GM23338 (cell line): ENCODE data around the gene ZNF346. TPM values are rescaled to one million over a fixed set of nuclear protein-coding genes. Genes with fewer than 3 reads are reported as not detected.

Experiments used
- ATAC-seq: fragments of 200-7000 bp; cut with Tn5 transposase; 3 replicates; pipeline ENCODE4 v1.9.1; 2020
- DNase-seq: peaks from one replicate; pipeline ENCODE4 v3.0.0-alpha.2; 2015; ENCODE audit warnings: low spot score
- H2AFZ ChIP-seq: fragments of 200-600 bp; sonication (generic); 2 replicates; pipeline ENCODE4 v1.8.0; 2016; ENCODE audit warnings: antibody characterized with exemption, mild to moderate bottlenecking, moderate library complexity
- H3F3A ChIP-seq: fragments of 200-600 bp; sonication (generic); replicated peaks from 2 replicates; pipeline ENCODE4 v1.8.0; 2017; ENCODE audit warnings: antibody characterized with exemption, mixed run types, low read depth
- H3K27ac ChIP-seq: fragments of 200-600 bp; sonication (generic); 2 replicates; pipeline ENCODE4 v1.6.1; 2016; ENCODE audit warnings: low read depth
- H3K27me3 ChIP-seq: fragments of 200-600 bp; sonication (generic); 2 replicates; pipeline ENCODE4 v1.8.0; 2016; ENCODE audit warnings: mild to moderate bottlenecking, mixed run types, moderate library complexity; ENCODE audit not compliant: insufficient read depth
- H3K36me3 ChIP-seq: fragments of 200-600 bp; sonication (generic); 2 replicates; pipeline ENCODE4 v1.8.0; 2016; ENCODE audit warnings: mild to moderate bottlenecking; ENCODE audit not compliant: insufficient read depth
- H3K4me1 ChIP-seq: fragments of 200-600 bp; sonication (generic); 2 replicates; pipeline ENCODE4 v1.8.0; 2016; ENCODE audit warnings: mild to moderate bottlenecking, moderate library complexity; ENCODE audit not compliant: insufficient read depth
- H3K4me2 ChIP-seq: fragments of 200-600 bp; sonication (generic); 2 replicates; pipeline ENCODE4 v1.7.1; 2017; ENCODE audit warnings: mixed run types
- H3K4me3 ChIP-seq: fragments of 200-600 bp; sonication (generic); 2 replicates; pipeline ENCODE4 v1.6.1; 2016; ENCODE audit warnings: mixed run types
- H3K79me2 ChIP-seq: fragments of 200-600 bp; sonication (generic); replicated peaks from 2 replicates; pipeline ENCODE4 v1.8.0; 2017; ENCODE audit warnings: mild to moderate bottlenecking; ENCODE audit not compliant: insufficient read depth
- H3K9me2 ChIP-seq: fragments of 200-600 bp; sonication (generic); 2 replicates; pipeline ENCODE4 v1.8.0; 2017; ENCODE audit not compliant: insufficient read depth
- H4K20me1 ChIP-seq: fragments of 200-600 bp; sonication (generic); replicated peaks from 2 replicates; pipeline ENCODE4 v1.8.0; 2017; ENCODE audit warnings: mild to moderate bottlenecking; ENCODE audit not compliant: insufficient read depth
- H3K27ac Mint-ChIP-seq: 2 replicates; pipeline ENCODE4 v1.8.0; 2020; ENCODE audit warnings: inconsistent platforms, mild to moderate bottlenecking, moderate library complexity, mixed read lengths
- H3K27me3 Mint-ChIP-seq: 3 replicates; pipeline ENCODE4 v1.8.0; 2022; ENCODE audit warnings: low read depth, mild to moderate bottlenecking, moderate library complexity, mixed read lengths, inconsistent platforms; ENCODE audit not compliant: insufficient read depth, poor library complexity
- H3K36me3 Mint-ChIP-seq: 3 replicates; pipeline ENCODE4 v1.8.0; 2021; ENCODE audit warnings: low read depth, mild to moderate bottlenecking, inconsistent platforms, moderate library complexity, mixed read lengths
- H3K4me1 Mint-ChIP-seq: 3 replicates; pipeline ENCODE4 v1.8.0; 2020; ENCODE audit warnings: mild to moderate bottlenecking, inconsistent platforms, mixed read lengths
- H3K4me3 Mint-ChIP-seq: 3 replicates; pipeline ENCODE4 v1.8.0; 2021; ENCODE audit warnings: moderate library complexity, mild to moderate bottlenecking, inconsistent platforms, mixed read lengths
- H3K9me3 Mint-ChIP-seq: 3 replicates; pipeline ENCODE4 v1.8.0; 2020; ENCODE audit warnings: moderate library complexity, mild to moderate bottlenecking, inconsistent platforms, mixed read lengths
- CREB1 ChIP-seq: fragments of 250-450 bp; sonication (Bioruptor Pico); IDR thresholded peaks from 2 replicates; pipeline ENCODE4 v1.5.0; 2020; ENCODE audit warnings: low read depth, mild to moderate bottlenecking, moderate library complexity
- EZH2 ChIP-seq: fragments of 200-600 bp; sonication (generic); IDR thresholded peaks from one replicate; pipeline ENCODE4 v1.8.0; 2017; ENCODE audit warnings: antibody characterized with exemption, mild to moderate bottlenecking, low read depth; ENCODE audit not compliant: unreplicated experiment
- EZH2phosphoT487 ChIP-seq: fragments of 200-600 bp; sonication (generic); IDR thresholded peaks from one replicate; pipeline ENCODE4 v1.8.1; 2018; ENCODE audit warnings: antibody characterized with exemption; ENCODE audit not compliant: unreplicated experiment
- JUNB ChIP-seq: IDR thresholded peaks from one replicate; pipeline ENCODE4 v1.6.1; 2016; ENCODE audit warnings: antibody characterized with exemption; ENCODE audit not compliant: unreplicated experiment
- NANOG ChIP-seq: IDR thresholded peaks from 2 replicates; pipeline ENCODE4 v1.6.1; 2016; ENCODE audit warnings: antibody characterized with exemption, borderline replicate concordance
- POLR2AphosphoS5 ChIP-seq: IDR thresholded peaks from 2 replicates; pipeline ENCODE4 v1.6.1; 2016; ENCODE audit warnings: antibody characterized with exemption, low read depth
- STAT1 ChIP-seq: IDR thresholded peaks from one replicate; pipeline ENCODE4 v1.6.1; 2016; ENCODE audit warnings: antibody characterized with exemption; ENCODE audit not compliant: unreplicated experiment
- ZNF114 ChIP-seq: fragments of 250-450 bp; sonication (Bioruptor Pico); IDR thresholded peaks from 2 replicates; pipeline ENCODE4 v1.5.0; 2020; ENCODE audit warnings: mild to moderate bottlenecking, moderate library complexity
- ZNF331 ChIP-seq: fragments of 250-450 bp; sonication (Bioruptor Pico); IDR thresholded peaks from 2 replicates; pipeline ENCODE4 v1.5.0; 2020; ENCODE audit warnings: low read depth, mild to moderate bottlenecking, moderate library complexity
- polyA plus RNA-seq: library from polyadenylated mRNA; unstranded; fragments of >200 nt; fragmentation: Nextera tagmentation; extraction: Ambion mirVana; gene quantifications from 2 replicates; pipeline ENCODE4 v1.2.1, GENCODE V29; 2016
- total RNA-seq: library from RNA; depleted of rRNA; stranded (reverse); fragments of >200 nt; shearing (Covaris generic); gene quantifications from 2 replicates; pipeline ENCODE4 v1.2.3, GENCODE V29; 2014
- TF ChIP-seq, protein P1 (sequence below): IDR thresholded peaks from 2 replicates; pipeline ENCODE4 v1.6.1; 2016; ENCODE audit warnings: antibody characterized with exemption
- TF ChIP-seq, protein P2 (sequence below), 2 experiments: fragments of 200-600 bp in 1 of 2; sonication (generic) in 1 of 2; conservative IDR thresholded peaks; 2 replicates each; pipeline versions ENCODE4 v1.5.1 to v1.6.1; 2016 to 2017; ENCODE audit warnings: antibody characterized with exemption in 2 of 2, low read depth in 2 of 2, mild to moderate bottlenecking in 2 of 2, moderate library complexity in 1 of 2
- TF ChIP-seq, protein P3 (sequence below): IDR thresholded peaks from one replicate; pipeline ENCODE4 v1.6.1; 2018; ENCODE audit warnings: antibody characterized with exemption; ENCODE audit not compliant: unreplicated experiment
- TF ChIP-seq, protein P4 (sequence below): fragments of 250-450 bp; sonication (Bioruptor Pico); IDR thresholded peaks from 2 replicates; pipeline ENCODE4 v1.5.0; 2020; ENCODE audit warnings: mild to moderate bottlenecking, moderate library complexity

Gene ZNF346
- total and polyA plus RNA-seq, 2 experiments from 2014 or later: 11.0 to 27.2 TPM

DNA sequence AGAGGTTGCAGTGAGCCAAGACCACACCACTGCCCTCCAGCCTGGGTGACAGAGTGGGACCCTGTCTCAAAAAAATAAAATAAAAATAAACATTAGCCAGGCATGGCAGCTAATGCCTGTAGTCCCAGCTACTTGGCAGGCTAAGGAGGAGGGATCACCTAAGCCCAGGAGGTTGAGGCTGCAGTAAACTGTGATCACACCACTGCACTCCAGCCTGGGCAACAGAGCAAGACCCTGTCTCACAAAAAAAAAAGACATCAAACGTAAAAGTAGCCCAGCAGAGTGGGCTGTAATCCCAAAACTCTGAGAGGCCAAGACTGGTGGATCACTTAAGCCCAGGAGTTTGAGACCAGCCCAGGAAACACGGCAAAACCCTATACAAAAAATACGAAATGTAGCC, 34.9 kb upstream of the ZNF346 start:
- no peak for DNase-seq
- Histone ChIP-seq H3K4me3 (no peak overlapping the region), H4K20me1 (peaks cover 20% of the 10 kb centered on the region), H3K9me2 (no peaks in the 10 kb centered on the region), H3K4me1 (no peaks in the 10 kb centered on the region), H3K79me2 (peaks cover 82% of the 10 kb centered on the region), H3F3A (no peaks in the 10 kb centered on the region), H2AFZ (no peak overlapping the region), H3K27ac (no peak overlapping the region; the same call in 1 of the 2 replicates), H3K4me2 (no peak overlapping the region), H3K36me3 (0 out of 2 replicates have a peak, but pooled peaks cover 9% of the 10 kb centered on the region), H3K27me3 (no peaks in the 10 kb centered on the region)
- ATAC-seq: no peak
- TF ChIP-seq EZH2 (no peak), POLR2AphosphoS5 (no peak), STAT1 (no peak), ZNF114 (no peak), ZNF331 (CRISPR knock-in tag) (no peak), JUNB (no peak), CREB1 (CRISPR knock-in tag) (no peak), NANOG (no peak), EZH2phosphoT487 (no peak)
- TF ChIP-seq, protein P1, sequence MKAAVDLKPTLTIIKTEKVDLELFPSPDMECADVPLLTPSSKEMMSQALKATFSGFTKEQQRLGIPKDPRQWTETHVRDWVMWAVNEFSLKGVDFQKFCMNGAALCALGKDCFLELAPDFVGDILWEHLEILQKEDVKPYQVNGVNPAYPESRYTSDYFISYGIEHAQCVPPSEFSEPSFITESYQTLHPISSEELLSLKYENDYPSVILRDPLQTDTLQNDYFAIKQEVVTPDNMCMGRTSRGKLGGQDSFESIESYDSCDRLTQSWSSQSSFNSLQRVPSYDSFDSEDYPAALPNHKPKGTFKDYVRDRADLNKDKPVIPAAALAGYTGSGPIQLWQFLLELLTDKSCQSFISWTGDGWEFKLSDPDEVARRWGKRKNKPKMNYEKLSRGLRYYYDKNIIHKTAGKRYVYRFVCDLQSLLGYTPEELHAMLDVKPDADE: no peak
- TF ChIP-seq, protein P2, sequence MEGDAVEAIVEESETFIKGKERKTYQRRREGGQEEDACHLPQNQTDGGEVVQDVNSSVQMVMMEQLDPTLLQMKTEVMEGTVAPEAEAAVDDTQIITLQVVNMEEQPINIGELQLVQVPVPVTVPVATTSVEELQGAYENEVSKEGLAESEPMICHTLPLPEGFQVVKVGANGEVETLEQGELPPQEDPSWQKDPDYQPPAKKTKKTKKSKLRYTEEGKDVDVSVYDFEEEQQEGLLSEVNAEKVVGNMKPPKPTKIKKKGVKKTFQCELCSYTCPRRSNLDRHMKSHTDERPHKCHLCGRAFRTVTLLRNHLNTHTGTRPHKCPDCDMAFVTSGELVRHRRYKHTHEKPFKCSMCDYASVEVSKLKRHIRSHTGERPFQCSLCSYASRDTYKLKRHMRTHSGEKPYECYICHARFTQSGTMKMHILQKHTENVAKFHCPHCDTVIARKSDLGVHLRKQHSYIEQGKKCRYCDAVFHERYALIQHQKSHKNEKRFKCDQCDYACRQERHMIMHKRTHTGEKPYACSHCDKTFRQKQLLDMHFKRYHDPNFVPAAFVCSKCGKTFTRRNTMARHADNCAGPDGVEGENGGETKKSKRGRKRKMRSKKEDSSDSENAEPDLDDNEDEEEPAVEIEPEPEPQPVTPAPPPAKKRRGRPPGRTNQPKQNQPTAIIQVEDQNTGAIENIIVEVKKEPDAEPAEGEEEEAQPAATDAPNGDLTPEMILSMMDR (conservative IDR thresholded peaks at IDR 0.05; ENCODE audit: low read depth in 2 of 2): no peak
- TF ChIP-seq, protein P3, sequence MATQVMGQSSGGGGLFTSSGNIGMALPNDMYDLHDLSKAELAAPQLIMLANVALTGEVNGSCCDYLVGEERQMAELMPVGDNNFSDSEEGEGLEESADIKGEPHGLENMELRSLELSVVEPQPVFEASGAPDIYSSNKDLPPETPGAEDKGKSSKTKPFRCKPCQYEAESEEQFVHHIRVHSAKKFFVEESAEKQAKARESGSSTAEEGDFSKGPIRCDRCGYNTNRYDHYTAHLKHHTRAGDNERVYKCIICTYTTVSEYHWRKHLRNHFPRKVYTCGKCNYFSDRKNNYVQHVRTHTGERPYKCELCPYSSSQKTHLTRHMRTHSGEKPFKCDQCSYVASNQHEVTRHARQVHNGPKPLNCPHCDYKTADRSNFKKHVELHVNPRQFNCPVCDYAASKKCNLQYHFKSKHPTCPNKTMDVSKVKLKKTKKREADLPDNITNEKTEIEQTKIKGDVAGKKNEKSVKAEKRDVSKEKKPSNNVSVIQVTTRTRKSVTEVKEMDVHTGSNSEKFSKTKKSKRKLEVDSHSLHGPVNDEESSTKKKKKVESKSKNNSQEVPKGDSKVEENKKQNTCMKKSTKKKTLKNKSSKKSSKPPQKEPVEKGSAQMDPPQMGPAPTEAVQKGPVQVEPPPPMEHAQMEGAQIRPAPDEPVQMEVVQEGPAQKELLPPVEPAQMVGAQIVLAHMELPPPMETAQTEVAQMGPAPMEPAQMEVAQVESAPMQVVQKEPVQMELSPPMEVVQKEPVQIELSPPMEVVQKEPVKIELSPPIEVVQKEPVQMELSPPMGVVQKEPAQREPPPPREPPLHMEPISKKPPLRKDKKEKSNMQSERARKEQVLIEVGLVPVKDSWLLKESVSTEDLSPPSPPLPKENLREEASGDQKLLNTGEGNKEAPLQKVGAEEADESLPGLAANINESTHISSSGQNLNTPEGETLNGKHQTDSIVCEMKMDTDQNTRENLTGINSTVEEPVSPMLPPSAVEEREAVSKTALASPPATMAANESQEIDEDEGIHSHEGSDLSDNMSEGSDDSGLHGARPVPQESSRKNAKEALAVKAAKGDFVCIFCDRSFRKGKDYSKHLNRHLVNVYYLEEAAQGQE: no peak
- TF ChIP-seq, protein P4, sequence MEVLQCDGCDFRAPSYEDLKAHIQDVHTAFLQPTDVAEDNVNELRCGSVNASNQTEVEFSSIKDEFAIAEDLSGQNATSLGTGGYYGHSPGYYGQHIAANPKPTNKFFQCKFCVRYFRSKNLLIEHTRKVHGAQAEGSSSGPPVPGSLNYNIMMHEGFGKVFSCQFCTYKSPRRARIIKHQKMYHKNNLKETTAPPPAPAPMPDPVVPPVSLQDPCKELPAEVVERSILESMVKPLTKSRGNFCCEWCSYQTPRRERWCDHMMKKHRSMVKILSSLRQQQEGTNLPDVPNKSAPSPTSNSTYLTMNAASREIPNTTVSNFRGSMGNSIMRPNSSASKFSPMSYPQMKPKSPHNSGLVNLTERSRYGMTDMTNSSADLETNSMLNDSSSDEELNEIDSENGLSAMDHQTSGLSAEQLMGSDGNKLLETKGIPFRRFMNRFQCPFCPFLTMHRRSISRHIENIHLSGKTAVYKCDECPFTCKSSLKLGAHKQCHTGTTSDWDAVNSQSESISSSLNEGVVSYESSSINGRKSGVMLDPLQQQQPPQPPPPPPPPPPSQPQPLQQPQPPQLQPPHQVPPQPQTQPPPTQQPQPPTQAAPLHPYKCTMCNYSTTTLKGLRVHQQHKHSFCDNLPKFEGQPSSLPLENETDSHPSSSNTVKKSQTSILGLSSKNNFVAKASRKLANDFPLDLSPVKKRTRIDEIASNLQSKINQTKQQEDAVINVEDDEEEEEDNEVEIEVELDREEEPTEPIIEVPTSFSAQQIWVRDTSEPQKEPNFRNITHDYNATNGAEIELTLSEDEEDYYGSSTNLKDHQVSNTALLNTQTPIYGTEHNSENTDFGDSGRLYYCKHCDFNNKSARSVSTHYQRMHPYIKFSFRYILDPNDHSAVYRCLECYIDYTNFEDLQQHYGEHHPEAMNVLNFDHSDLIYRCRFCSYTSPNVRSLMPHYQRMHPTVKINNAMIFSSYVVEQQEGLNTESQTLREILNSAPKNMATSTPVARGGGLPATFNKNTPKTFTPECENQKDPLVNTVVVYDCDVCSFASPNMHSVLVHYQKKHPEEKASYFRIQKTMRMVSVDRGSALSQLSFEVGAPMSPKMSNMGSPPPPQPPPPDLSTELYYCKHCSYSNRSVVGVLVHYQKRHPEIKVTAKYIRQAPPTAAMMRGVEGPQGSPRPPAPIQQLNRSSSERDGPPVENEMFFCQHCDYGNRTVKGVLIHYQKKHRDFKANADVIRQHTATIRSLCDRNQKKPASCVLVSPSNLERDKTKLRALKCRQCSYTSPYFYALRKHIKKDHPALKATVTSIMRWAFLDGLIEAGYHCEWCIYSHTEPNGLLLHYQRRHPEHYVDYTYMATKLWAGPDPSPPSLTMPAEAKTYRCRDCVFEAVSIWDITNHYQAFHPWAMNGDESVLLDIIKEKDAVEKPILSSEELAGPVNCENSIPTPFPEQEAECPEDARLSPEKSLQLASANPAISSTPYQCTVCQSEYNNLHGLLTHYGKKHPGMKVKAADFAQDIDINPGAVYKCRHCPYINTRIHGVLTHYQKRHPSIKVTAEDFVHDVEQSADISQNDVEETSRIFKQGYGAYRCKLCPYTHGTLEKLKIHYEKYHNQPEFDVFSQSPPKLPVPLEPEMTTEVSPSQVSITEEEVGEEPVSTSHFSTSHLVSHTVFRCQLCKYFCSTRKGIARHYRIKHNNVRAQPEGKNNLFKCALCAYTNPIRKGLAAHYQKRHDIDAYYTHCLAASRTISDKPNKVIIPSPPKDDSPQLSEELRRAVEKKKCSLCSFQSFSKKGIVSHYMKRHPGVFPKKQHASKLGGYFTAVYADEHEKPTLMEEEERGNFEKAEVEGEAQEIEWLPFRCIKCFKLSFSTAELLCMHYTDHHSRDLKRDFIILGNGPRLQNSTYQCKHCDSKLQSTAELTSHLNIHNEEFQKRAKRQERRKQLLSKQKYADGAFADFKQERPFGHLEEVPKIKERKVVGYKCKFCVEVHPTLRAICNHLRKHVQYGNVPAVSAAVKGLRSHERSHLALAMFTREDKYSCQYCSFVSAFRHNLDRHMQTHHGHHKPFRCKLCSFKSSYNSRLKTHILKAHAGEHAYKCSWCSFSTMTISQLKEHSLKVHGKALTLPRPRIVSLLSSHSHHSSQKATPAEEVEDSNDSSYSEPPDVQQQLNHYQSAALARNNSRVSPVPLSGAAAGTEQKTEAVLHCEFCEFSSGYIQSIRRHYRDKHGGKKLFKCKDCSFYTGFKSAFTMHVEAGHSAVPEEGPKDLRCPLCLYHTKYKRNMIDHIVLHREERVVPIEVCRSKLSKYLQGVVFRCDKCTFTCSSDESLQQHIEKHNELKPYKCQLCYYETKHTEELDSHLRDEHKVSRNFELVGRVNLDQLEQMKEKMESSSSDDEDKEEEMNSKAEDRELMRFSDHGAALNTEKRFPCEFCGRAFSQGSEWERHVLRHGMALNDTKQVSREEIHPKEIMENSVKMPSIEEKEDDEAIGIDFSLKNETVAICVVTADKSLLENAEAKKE (CRISPR knock-in tag): no peak
- peaks cover 29% of the 10 kb centered on the region for H3K9me3 Mint-ChIP-seq
- H3K36me3 Mint-ChIP-seq: peaks cover 50% of the 10 kb centered on the region
- H3K27ac Mint-ChIP-seq: no peak overlapping the region
- H3K4me1 Mint-ChIP-seq: no peaks in the 10 kb centered on the region
- peaks cover 1% of the 10 kb centered on the region for H3K27me3 Mint-ChIP-seq
- H3K4me3 Mint-ChIP-seq: no peak overlapping the region
